ENCODE data around the gene PRKCB.

- TF ChIP-seq CTCF (optimal IDR thresholded peaks at IDR 0.05 in 1 of 3, IDR thresholded peaks at IDR 0.05 in 1 of 3, conservative IDR thresholded peaks at IDR 0.05 in 1 of 3; ENCODE audit: extremely low read depth in 1 of 3, insufficient read depth in 2 of 3, low read length in 3 of 3) (no peak), EZH2 (IDR thresholded peaks at IDR 0.05; ENCODE audit: low read length) (no peak)
Measured at GRCh38 chr16:23898682-23899430, 63.1 kb downstream of the PRKCB start.

Data from keratinocyte (primary cell).